Endodermal cell (in vitro differentiated cells): ENCODE results near the gene ZGRF1. TPM values are rescaled to one million over a fixed set of nuclear protein-coding genes. Genes with fewer than 3 reads are reported as not detected.
"Not testable (repeated sequence)": the region's sequence is repeated elsewhere in the genome, so short reads cannot be mapped to it uniquely, and the experiment has no call there.

Experiments used
- DNase-seq: peaks from one replicate; pipeline ENCODE4 v3.0.0-alpha.2; 2017
- H3K27ac ChIP-seq: 2 replicates; pipeline ENCODE4 v1.5.1; 2013; ENCODE audit warnings: mild to moderate bottlenecking, low read depth, low read length, moderate library complexity
- H3K27me3 ChIP-seq: 2 replicates; pipeline ENCODE4 v1.6.1; 2013; ENCODE audit warnings: mild to moderate bottlenecking, low read length, moderate library complexity; ENCODE audit not compliant: insufficient read depth, control insufficient read depth, poor library complexity, severe bottlenecking
- H3K36me3 ChIP-seq: 2 replicates; pipeline ENCODE4 v1.7.0; 2013; ENCODE audit warnings: mild to moderate bottlenecking, low read length, moderate library complexity; ENCODE audit not compliant: control insufficient read depth, insufficient read depth
- H3K4me1 ChIP-seq: one replicate; pipeline ENCODE4 v1.7.0; 2013; ENCODE audit warnings: low read length; ENCODE audit not compliant: control insufficient read depth, insufficient read depth
- H3K4me3 ChIP-seq: 2 replicates; pipeline ENCODE4 v1.5.1; 2013; ENCODE audit warnings: mild to moderate bottlenecking, low read length, moderate library complexity
- H3K9ac ChIP-seq: 2 replicates; pipeline ENCODE4 v1.6.1; 2013; ENCODE audit warnings: mild to moderate bottlenecking, low read length, moderate library complexity; ENCODE audit not compliant: poor library complexity, severe bottlenecking; ENCODE audit errors: extremely low read depth
- H3K9me3 ChIP-seq: 2 replicates; pipeline ENCODE4 v1.6.1; 2013; ENCODE audit warnings: mild to moderate bottlenecking, low read length, moderate library complexity; ENCODE audit not compliant: control insufficient read depth
- H3K27ac Mint-ChIP-seq: 2 replicates; pipeline ENCODE4 v1.8.0; 2020; ENCODE audit warnings: mixed read lengths
- H3K27me3 Mint-ChIP-seq: 2 replicates; pipeline ENCODE4 v1.8.0; 2021; ENCODE audit warnings: mild to moderate bottlenecking, mixed read lengths; ENCODE audit not compliant: insufficient read depth
- H3K36me3 Mint-ChIP-seq: 2 replicates; pipeline ENCODE4 v1.8.0; 2020; ENCODE audit warnings: low read depth, mixed read lengths
- H3K4me1 Mint-ChIP-seq: 2 replicates; pipeline ENCODE4 v1.8.0; 2020; ENCODE audit warnings: mixed read lengths
- H3K4me3 Mint-ChIP-seq: 2 replicates; pipeline ENCODE4 v1.8.0; 2020; ENCODE audit warnings: mild to moderate bottlenecking, moderate library complexity, mixed read lengths
- H3K9me3 Mint-ChIP-seq: 2 replicates; pipeline ENCODE4 v1.8.0; 2020; ENCODE audit warnings: mild to moderate bottlenecking, mixed read lengths
- WGBS, 2 experiments: methylation state at CpG; one replicate each; pipeline versions ENCODE4 v1.1.5 to v1.1.7; 2013; ENCODE audit warnings: missing lambda C conversion rate in 2 of 2, mixed read lengths in 1 of 2; ENCODE audit not compliant: insufficient coverage in 1 of 2, insufficient read length in 1 of 2; 5-methylcytosine and 5-hydroxymethylcytosine counted together
- total RNA-seq, 2 donors: library from RNA; stranded (reverse); fragmentation: NEBNext Ultra II Directional in 1 of 2; extraction: Animal tissue kit (Norgen Biotek cat#: 25700) in 1 of 2; gene quantifications; 2 replicates in 1 of 2; 3 replicates in 1 of 2; pipeline ENCODE4 v1.2.1, GENCODE V29; 2021
- TF ChIP-seq, protein P1 (sequence below): fragments of 200-600 bp; sonication (generic); conservative IDR thresholded peaks from 2 replicates; pipeline ENCODE4 v1.5.0; 2021; ENCODE audit warnings: antibody characterized with exemption, mild to moderate bottlenecking

ZGRF1 gene
- total RNA-seq, 2 donors from 2014 or later: 29.1 to 57.3 TPM

DNA sequence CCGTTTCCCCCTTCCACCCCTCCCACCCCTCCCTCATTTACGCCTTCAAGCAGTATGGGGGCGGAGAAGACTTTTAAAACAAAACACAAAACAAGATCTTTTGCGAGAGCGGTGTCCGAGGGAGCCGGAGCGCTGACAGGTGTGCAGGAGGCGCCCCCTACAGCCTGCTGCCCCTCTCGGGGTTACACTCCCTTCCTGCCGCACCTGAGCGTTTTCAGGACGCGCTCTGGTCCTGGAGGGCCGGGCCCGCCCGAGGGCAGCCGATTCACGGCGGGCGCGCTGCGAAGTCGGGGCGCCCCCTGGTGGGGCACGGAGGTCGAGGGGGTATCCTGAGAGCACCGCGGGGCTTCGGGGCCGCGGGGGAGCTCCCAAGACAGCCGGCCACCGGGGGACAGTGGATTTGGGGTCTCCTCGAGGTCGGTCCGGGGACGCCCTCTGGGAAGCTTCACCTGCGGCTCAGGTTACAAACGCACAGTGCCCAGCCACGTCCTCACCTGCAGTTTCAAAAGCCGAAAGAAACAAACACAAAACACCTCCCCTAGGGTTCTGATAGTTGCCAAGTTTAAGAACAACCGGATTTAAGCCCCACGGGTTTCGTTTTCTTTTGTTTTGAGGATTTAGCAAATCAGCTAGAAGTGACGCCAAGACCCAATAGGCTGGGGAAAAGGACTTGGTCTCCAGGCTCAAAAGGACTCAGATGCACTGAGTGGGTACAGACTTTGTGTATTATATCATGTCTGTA is 112.8 kb downstream of the ZGRF1 start:
- no peaks in the 10 kb centered on the region for H3K36me3 ChIP-seq
- DNase-seq: peak; percentile 98
- H3K4me3 ChIP-seq: peak overlapping the region; percentile 84
- H3K27ac ChIP-seq: no peak overlapping the region
- Mint-ChIP-seq H3K36me3 (no peaks in the 10 kb centered on the region), H3K27me3 (peaks cover 81% of the 10 kb centered on the region), H3K4me3 (peak overlapping the region; percentile 47), H3K4me1 (peaks cover 22% of the 10 kb centered on the region), H3K27ac (peak overlapping the region; percentile 44), H3K9me3 (no peaks in the 10 kb centered on the region)
- H3K9ac ChIP-seq: peak overlapping the region; percentile 42
- no peaks in the 10 kb centered on the region for H3K9me3 ChIP-seq
- TF ChIP-seq, protein P1, sequence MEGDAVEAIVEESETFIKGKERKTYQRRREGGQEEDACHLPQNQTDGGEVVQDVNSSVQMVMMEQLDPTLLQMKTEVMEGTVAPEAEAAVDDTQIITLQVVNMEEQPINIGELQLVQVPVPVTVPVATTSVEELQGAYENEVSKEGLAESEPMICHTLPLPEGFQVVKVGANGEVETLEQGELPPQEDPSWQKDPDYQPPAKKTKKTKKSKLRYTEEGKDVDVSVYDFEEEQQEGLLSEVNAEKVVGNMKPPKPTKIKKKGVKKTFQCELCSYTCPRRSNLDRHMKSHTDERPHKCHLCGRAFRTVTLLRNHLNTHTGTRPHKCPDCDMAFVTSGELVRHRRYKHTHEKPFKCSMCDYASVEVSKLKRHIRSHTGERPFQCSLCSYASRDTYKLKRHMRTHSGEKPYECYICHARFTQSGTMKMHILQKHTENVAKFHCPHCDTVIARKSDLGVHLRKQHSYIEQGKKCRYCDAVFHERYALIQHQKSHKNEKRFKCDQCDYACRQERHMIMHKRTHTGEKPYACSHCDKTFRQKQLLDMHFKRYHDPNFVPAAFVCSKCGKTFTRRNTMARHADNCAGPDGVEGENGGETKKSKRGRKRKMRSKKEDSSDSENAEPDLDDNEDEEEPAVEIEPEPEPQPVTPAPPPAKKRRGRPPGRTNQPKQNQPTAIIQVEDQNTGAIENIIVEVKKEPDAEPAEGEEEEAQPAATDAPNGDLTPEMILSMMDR: peak; percentile 98
- no peaks in the 10 kb centered on the region for H3K4me1 ChIP-seq
- 1 to 2% methylated on average over 25 to 46 of the region's 46 CpGs for whole genome bisulfite sequencing, 2 experiments
- H3K27me3 ChIP-seq: peaks cover 89% of the 10 kb centered on the region

DNA sequence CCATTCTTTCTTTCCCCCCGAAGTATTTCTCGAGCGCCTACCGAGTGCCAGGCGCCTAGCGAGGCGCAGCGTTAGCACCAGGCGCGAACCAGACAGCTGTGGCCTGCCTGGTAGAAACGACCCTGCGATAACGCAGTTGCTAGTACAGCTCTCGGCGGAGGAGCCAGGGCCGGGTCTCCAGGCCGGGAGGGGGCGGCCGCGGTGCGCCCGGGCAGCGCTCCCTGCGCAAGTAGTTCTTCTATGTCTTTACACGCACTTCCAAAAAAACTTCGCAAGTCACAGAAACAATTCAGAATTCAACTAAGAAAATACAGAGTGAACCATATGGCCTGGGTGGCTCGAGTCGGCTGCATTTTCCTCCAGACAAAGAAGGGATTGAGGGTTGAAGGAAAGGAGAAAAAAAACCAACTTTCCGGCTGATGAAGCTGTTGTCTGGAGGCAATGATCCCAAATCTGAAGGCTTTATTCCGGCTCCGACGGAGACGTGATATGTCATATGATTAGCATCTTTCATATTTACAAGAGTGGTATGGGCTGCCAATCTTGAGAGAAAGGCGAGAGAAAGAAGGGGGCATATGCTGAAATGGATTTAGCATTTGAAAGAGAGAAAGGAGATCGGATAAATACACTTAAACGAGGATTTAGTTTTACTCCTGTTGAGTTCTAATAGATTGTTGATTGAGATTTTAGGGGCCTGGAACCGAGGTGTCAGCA is 113.5 kb downstream of the ZGRF1 start:
- Histone ChIP-seq H3K27ac (no peak overlapping the region), H3K27me3 (peaks cover 95% of the 10 kb centered on the region), H3K4me1 (no peaks in the 10 kb centered on the region), H3K4me3 (peak overlapping the region; percentile 84), H3K9ac (no peak overlapping the region), H3K9me3 (no peaks in the 10 kb centered on the region), H3K36me3 (no peaks in the 10 kb centered on the region)
- Mint-ChIP-seq H3K4me1 (peaks cover 22% of the 10 kb centered on the region), H3K36me3 (no peaks in the 10 kb centered on the region), H3K9me3 (no peaks in the 10 kb centered on the region), H3K27ac (no peak overlapping the region), H3K27me3 (peaks cover 86% of the 10 kb centered on the region), H3K4me3 (peak overlapping the region; percentile 47)
- TF ChIP-seq, protein P1: no peak
- DNase-seq: peak; percentile 88
- WGBS, 2 experiments: 1 to 2% methylated on average over 12 to 37 of the region's 37 CpGs

DNA sequence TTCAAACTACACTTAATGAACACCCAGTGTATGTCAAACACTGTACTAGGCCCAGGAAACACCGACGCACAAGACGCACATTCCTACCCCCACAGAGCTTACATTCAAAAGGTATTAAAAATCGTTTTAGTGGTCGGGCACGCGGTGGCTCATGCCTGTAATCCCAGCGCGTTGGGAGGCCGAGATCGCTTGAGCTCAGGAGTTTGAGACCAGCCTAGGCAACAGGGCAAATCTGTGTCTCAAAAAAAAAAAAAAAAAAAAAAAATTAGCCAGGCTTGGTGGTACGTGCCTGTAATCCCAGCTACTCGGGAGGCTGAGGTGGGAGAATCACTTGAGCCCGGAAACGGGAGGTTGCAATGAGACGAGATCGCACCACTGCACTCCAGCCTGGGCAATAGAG is 114.3 kb downstream of the ZGRF1 start:
- H3K9me3 Mint-ChIP-seq: not testable (repeated sequence)
- H3K27me3 Mint-ChIP-seq: peaks cover 92% of the 10 kb centered on the region

More for the DNA sequence above, 114.3 kb downstream of the ZGRF1 start:
- H3K36me3 ChIP-seq, H3K36me3 Mint-ChIP-seq, H3K4me1 ChIP-seq, H3K4me3 Mint-ChIP-seq, H3K9ac ChIP-seq, H3K27ac Mint-ChIP-seq, H3K27ac ChIP-seq, H3K9me3 ChIP-seq: not testable (repeated sequence)
- H3K4me1 Mint-ChIP-seq: peaks cover 23% of the 10 kb centered on the region
- 3 to 11% methylated on average over 11 to 17 of the region's 17 CpGs for WGBS, 2 experiments
- Histone ChIP-seq H3K27me3 (peaks cover 95% of the 10 kb centered on the region), H3K4me3 (peak overlapping the region; percentile 84)
- DNase-seq: peak; percentile 47
